Measurements from ENCODE around the gene TRPV5. TPM values are rescaled to one million over a fixed set of nuclear protein-coding genes. Genes with fewer than 3 reads are reported as not detected.
A peak's percentile ranks its signal among the peaks of the same experiment; 100 is the strongest.

The TRPV5 gene
- total RNA-seq, 3 donors from 2014 or later (not counting 1 experiment from before 2014, with no cell fraction given) = not detected

DNA sequence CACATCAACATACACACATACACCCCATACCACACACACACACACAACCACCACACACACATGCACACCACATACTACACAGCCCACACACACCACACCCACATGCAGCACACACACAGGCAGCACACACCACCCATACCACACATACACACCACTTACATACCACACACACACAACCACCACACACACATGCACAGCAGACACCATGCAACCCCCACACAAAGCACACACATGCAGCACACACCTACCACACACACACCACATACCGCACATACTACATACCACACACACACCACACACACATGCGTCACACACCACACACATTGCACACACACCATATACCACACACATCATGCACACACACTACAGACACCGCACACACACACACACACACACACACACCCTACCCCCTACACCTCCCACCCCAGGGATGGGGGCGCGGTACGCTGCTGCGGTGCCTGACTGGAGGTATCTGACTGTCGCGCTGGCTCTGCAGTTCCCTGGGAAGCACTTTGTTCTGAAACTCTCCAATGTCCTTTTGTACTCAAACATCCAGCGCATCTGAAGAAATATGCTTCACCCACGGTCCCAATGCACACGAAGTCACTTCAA is 42.6 kb downstream of the TRPV5 start:
- intact Hi-C loops (cut with micrococcal nuclease) = no loop called here
- Mint-ChIP-seq H3K27me3 (ENCODE audit: low read depth in 2 of 2) (peaks cover 0 to 3% of the 10 kb centered on the region in 2 donors), H3K27ac (no peak overlapping the region), H3K9me3 (no peaks in the 10 kb centered on the region), H3K4me3 (no peak overlapping the region), H3K36me3 (no peaks in the 10 kb centered on the region), H3K4me1 (no peaks in the 10 kb centered on the region)
- TF ChIP-seq, protein P1, sequence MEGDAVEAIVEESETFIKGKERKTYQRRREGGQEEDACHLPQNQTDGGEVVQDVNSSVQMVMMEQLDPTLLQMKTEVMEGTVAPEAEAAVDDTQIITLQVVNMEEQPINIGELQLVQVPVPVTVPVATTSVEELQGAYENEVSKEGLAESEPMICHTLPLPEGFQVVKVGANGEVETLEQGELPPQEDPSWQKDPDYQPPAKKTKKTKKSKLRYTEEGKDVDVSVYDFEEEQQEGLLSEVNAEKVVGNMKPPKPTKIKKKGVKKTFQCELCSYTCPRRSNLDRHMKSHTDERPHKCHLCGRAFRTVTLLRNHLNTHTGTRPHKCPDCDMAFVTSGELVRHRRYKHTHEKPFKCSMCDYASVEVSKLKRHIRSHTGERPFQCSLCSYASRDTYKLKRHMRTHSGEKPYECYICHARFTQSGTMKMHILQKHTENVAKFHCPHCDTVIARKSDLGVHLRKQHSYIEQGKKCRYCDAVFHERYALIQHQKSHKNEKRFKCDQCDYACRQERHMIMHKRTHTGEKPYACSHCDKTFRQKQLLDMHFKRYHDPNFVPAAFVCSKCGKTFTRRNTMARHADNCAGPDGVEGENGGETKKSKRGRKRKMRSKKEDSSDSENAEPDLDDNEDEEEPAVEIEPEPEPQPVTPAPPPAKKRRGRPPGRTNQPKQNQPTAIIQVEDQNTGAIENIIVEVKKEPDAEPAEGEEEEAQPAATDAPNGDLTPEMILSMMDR (IDR thresholded peaks at IDR 0.05) = no peak
- no peaks in the 10 kb centered on the region for H3K9me3 ChIP-seq (ENCODE audit: control insufficient read depth, insufficient read depth, low read length)
- no peak overlapping the region for H3K4me3 ChIP-seq (ENCODE audit: low read length)
- H3K27ac ChIP-seq (ENCODE audit: low read length) = no peak overlapping the region
- H3K36me3 ChIP-seq (ENCODE audit: control insufficient read depth, insufficient read depth, low read length) = no peaks in the 10 kb centered on the region
- H3K4me1 ChIP-seq (ENCODE audit: control insufficient read depth, insufficient read depth, low read length) = no peaks in the 10 kb centered on the region
- WGBS (ENCODE audit: insufficient coverage) = 93% methylated on average over 12 of the region's 12 CpGs
- no peaks in the 10 kb centered on the region for H3K27me3 ChIP-seq (ENCODE audit: control insufficient read depth, insufficient read depth, low read length)
- DNase-seq (peak in 1 of 2 donors; percentile 2), ATAC-seq (peak in 1 of 3 donors; percentile 28)

DNA sequence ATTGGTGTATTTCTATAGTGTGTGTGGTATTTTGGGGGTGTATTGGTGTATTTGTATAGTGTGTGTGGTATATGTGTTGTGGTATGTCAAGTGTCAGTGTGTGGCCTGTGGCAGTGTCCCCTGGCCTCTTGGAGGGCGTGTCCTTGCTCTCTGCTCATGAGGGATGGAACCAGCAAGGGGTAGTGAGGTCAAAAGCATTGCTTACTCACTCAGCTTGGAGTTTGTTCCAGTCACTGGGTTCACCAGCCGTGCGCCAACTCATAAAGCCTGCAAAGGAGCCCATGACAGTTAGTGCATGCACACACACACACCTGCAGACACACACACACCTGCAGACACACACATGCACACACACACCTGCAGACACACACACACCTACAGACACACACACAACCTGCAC is 43.7 kb downstream of the TRPV5 start:
- no peaks in the 10 kb centered on the region for H3K36me3 ChIP-seq (ENCODE audit: control insufficient read depth, insufficient read depth, low read length)
- no peaks in the 10 kb centered on the region for H3K36me3 Mint-ChIP-seq
- H3K27ac ChIP-seq (ENCODE audit: low read length) = no peak overlapping the region
- no peak overlapping the region for H3K4me3 Mint-ChIP-seq
- H3K4me1 ChIP-seq (ENCODE audit: control insufficient read depth, insufficient read depth, low read length) = no peaks in the 10 kb centered on the region
- TF ChIP-seq, protein P1 (IDR thresholded peaks at IDR 0.05) = no peak
- DNase-seq (no peak), ATAC-seq (no peak)
- no peak overlapping the region for H3K4me3 ChIP-seq (ENCODE audit: low read length)
- H3K27ac Mint-ChIP-seq = no peak overlapping the region
- no peaks in the 10 kb centered on the region for H3K9me3 Mint-ChIP-seq
- WGBS (ENCODE audit: insufficient coverage) = 46% methylated on average over 3 of the region's 3 CpGs
- intact Hi-C loops (cut with micrococcal nuclease) = no loop called here
- H3K27me3 Mint-ChIP-seq (ENCODE audit: low read depth in 2 of 2) = peaks cover 0 to 3% of the 10 kb centered on the region in 2 donors
- no peaks in the 10 kb centered on the region for H3K4me1 Mint-ChIP-seq
- H3K27me3 ChIP-seq (ENCODE audit: control insufficient read depth, insufficient read depth, low read length) = no peaks in the 10 kb centered on the region
- no peaks in the 10 kb centered on the region for H3K9me3 ChIP-seq (ENCODE audit: control insufficient read depth, insufficient read depth, low read length)

GRCh38 chr7:142887282-142888015 is 46.1 kb downstream of the TRPV5 start:
- DNase-seq (no peak), ATAC-seq (peak in 1 of 3 donors; percentile 26)
- Histone ChIP-seq H3K9me3 (ENCODE audit: control insufficient read depth, insufficient read depth, low read length) (no peaks in the 10 kb centered on the region), H3K4me3 (ENCODE audit: low read length) (no peak overlapping the region), H3K27ac (ENCODE audit: low read length) (no peak overlapping the region), H3K27me3 (ENCODE audit: control insufficient read depth, insufficient read depth, low read length) (no peaks in the 10 kb centered on the region), H3K4me1 (ENCODE audit: control insufficient read depth, insufficient read depth, low read length) (no peaks in the 10 kb centered on the region), H3K36me3 (ENCODE audit: control insufficient read depth, insufficient read depth, low read length) (no peaks in the 10 kb centered on the region)
- H3K27ac Mint-ChIP-seq = no peak overlapping the region
- no peak overlapping the region for H3K4me3 Mint-ChIP-seq
- intact Hi-C loops (cut with micrococcal nuclease) = no loop called here
- H3K36me3 Mint-ChIP-seq = no peaks in the 10 kb centered on the region
- WGBS (ENCODE audit: insufficient coverage) = 89% methylated on average over 12 of the region's 12 CpGs
- TF ChIP-seq, protein P1 (IDR thresholded peaks at IDR 0.05) = no peak
- H3K27me3 Mint-ChIP-seq (ENCODE audit: low read depth in 2 of 2) = peaks cover 0 to 3% of the 10 kb centered on the region in 2 donors
- H3K4me1 Mint-ChIP-seq = no peaks in the 10 kb centered on the region
- no peaks in the 10 kb centered on the region for H3K9me3 Mint-ChIP-seq

Data from natural killer cell (primary cell).